SHP77 (cell line): ENCODE results near the gene FBXL15.

Source experiments
- DNase-seq, 2 experiments: peaks; one replicate each; lab custom pipeline; 2025; lab: John Stamatoyannopoulos, UW

The FBXL15 gene

GRCh38 chr10:102411341-102412255, 9.0 kb upstream of the FBXL15 start:
- no peak for DNase-seq

- no peak for DNase-seq
These were observed 8.3 kb upstream of the FBXL15 start for GRCh38 chr10:102412293-102412692.

GRCh38 chr10:102413053-102413705, 7.5 kb upstream of the FBXL15 start:
- peak; percentile 85 for DNase-seq

GRCh38 chr10:102413806-102414561, 6.7 kb upstream of the FBXL15 start:
- DNase-seq = no peak

GRCh38 chr10:102414749-102415148, 5.9 kb upstream of the FBXL15 start:
- no peak for DNase-seq

- no peak for DNase-seq
These were observed 4.4 kb upstream of the FBXL15 start for GRCh38 chr10:102416283-102416682.

- no peak for DNase-seq
These were observed 3.9 kb upstream of the FBXL15 start for GRCh38 chr10:102416695-102417094.

- peak; percentile 70 to 72 for DNase-seq
These were observed 1.9 kb upstream of the FBXL15 start, which contains the start of gene PSD for GRCh38 chr10:102418622-102419268. PSD (minus strand) TSS chr10:102418785; CDS start chr10:102417038, 1,747 bp downstream.

- peak; percentile 70 to 80 for DNase-seq
These were observed 1.1 kb upstream of the FBXL15 start for GRCh38 chr10:102419269-102420180.

GRCh38 chr10:102420181-102420713, 389 bp upstream of the FBXL15 start:
- DNase-seq = no peak

- DNase-seq = no peak
These were observed 796 bp downstream of the FBXL15 start for GRCh38 chr10:102421507-102421756.

GRCh38 chr10:102421757-102422512, 1.3 kb downstream of the FBXL15 start:
- DNase-seq = no peak

GRCh38 chr10:102422545-102423129, 2.0 kb downstream of the FBXL15 start:
- peak; percentile 70 to 77 for DNase-seq

GRCh38 chr10:102423372-102423968, 2.8 kb downstream of the FBXL15 start:
- no peak for DNase-seq

- no peak for DNase-seq
These were observed 3.5 kb downstream of the FBXL15 start for GRCh38 chr10:102424145-102424544.

- no peak for DNase-seq
These were observed 4.3 kb downstream of the FBXL15 start for GRCh38 chr10:102424916-102425315.

GRCh38 chr10:102425444-102425843, 4.8 kb downstream of the FBXL15 start:
- DNase-seq = no peak

GRCh38 chr10:102426803-102427287, 6.2 kb downstream of the FBXL15 start:
- DNase-seq = no peak

GRCh38 chr10:102429468-102429867, 8.8 kb downstream of the FBXL15 start:
- DNase-seq = no peak
